Astrocyte of the cerebellum (primary cell): ENCODE data around the gene HIPK2.

Experiments used
- DNase-seq: peaks from one replicate; pipeline ENCODE4 v3.0.0-alpha.2; 2011; ENCODE audit warnings: low read depth
- H3K4me3 ChIP-seq: 2 replicates; pipeline ENCODE4 v1.5.1; 2011; ENCODE audit warnings: mild to moderate bottlenecking, low read depth, low read length, moderate library complexity
- in situ Hi-C: cut with HindIII; loops from 2 replicates; pipeline ENCODE4 v1.10.0; 2017; ENCODE audit warnings: low sequenced_read_pairs
- TF ChIP-seq, protein P1 (sequence below): IDR thresholded peaks from 2 replicates; pipeline ENCODE4 v1.5.1; 2012; ENCODE audit warnings: low read length, low read depth, moderate library complexity, mild to moderate bottlenecking; ENCODE audit errors: missing control alignments

HIPK2 gene

DNA sequence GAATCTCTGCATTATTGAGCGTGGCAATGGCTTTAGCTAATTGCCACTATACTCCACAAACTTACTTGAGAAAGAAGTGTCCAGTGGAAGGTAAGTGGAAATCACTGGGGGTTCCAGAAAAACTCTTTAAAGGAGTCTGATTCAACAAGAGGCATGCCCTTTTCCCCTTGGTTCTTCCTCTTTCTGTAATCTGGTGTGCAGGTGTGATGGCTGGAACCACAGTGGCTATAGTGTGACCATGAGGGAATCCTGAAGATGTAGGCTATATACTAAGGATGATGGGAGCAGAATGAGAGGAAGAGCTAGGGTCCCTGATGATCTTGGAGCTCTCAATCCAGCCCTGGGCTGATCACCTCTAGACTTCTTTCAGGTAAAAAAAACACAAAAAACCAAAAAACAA, 256.4 kb downstream of the HIPK2 start:
- H3K4me3 ChIP-seq = no peak overlapping the region
- in situ Hi-C loops = no loop called here
- DNase-seq = no peak
- TF ChIP-seq, protein P1, sequence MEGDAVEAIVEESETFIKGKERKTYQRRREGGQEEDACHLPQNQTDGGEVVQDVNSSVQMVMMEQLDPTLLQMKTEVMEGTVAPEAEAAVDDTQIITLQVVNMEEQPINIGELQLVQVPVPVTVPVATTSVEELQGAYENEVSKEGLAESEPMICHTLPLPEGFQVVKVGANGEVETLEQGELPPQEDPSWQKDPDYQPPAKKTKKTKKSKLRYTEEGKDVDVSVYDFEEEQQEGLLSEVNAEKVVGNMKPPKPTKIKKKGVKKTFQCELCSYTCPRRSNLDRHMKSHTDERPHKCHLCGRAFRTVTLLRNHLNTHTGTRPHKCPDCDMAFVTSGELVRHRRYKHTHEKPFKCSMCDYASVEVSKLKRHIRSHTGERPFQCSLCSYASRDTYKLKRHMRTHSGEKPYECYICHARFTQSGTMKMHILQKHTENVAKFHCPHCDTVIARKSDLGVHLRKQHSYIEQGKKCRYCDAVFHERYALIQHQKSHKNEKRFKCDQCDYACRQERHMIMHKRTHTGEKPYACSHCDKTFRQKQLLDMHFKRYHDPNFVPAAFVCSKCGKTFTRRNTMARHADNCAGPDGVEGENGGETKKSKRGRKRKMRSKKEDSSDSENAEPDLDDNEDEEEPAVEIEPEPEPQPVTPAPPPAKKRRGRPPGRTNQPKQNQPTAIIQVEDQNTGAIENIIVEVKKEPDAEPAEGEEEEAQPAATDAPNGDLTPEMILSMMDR = no peak

DNA sequence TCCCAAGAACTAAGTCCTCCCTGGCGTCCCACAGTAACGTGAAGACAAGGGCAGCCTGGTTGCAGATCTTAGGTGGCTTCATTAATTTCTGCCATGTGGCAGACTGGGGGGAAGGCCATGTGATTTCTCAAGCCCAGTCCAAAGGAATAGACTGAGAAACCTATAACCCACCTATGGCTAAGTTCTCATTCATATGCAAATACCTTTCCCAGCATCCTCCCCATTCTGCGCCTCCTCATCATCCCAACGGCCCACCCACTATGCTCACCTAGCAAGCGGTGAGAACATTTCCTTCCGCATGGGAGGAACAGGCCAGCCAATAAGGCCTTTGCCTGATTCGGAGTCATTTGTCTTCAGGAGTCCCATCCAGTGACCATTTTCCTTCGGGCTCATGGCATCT, 262.5 kb downstream of the HIPK2 start:
- H3K4me3 ChIP-seq = no peak overlapping the region
- in situ Hi-C loops = no loop called here
- TF ChIP-seq, protein P1 = no peak
- no peak for DNase-seq
